AG10803 (cell line): ENCODE measurements around the gene ADGRD1.

Experiments used
- DNase-seq: peaks from one replicate; pipeline ENCODE4 v3.0.0; 2010; ENCODE audit warnings: low read depth
- H3K4me3 ChIP-seq: 2 replicates; pipeline ENCODE4 v1.5.1; 2011; ENCODE audit warnings: mild to moderate bottlenecking, low read length, control low read depth
- CTCF ChIP-seq: conservative IDR thresholded peaks from 2 replicates; pipeline ENCODE4 v1.5.1; 2011; ENCODE audit warnings: mild to moderate bottlenecking, low read length, control low read depth, inconsistent platforms

The ADGRD1 gene

GRCh38 chr12:131141514-131141913 lies 187.8 kb downstream of the ADGRD1 start:
- DNase-seq: no peak
- H3K4me3 ChIP-seq: no peak overlapping the region
- TF ChIP-seq CTCF: no peak

GRCh38 chr12:131142891-131143657 lies 189.4 kb downstream of the ADGRD1 start:
- TF ChIP-seq CTCF: no peak
- no peak overlapping the region for H3K4me3 ChIP-seq
- DNase-seq: no peak

GRCh38 chr12:131146173-131146675 lies 192.5 kb downstream of the ADGRD1 start:
- DNase-seq: no peak
- no peak overlapping the region for H3K4me3 ChIP-seq
- TF ChIP-seq CTCF: no peak

GRCh38 chr12:131147293-131147692 lies 193.6 kb downstream of the ADGRD1 start:
- TF ChIP-seq CTCF: no peak
- no peak for DNase-seq
- H3K4me3 ChIP-seq: no peak overlapping the region

GRCh38 chr12:131147894-131148293 lies 194.2 kb downstream of the ADGRD1 start:
- no peak overlapping the region for H3K4me3 ChIP-seq
- no peak for TF ChIP-seq CTCF
- no peak for DNase-seq

- no peak for TF ChIP-seq CTCF
- DNase-seq: no peak
- no peak overlapping the region for H3K4me3 ChIP-seq
These were observed 198.0 kb downstream of the ADGRD1 start for GRCh38 chr12:131151558-131152345.
